ENCODE data around the gene HARS1. TPM values are rescaled to one million over a fixed set of nuclear protein-coding genes. Genes with fewer than 3 reads are reported as not detected.

HARS1 gene
- total and polyA plus RNA-seq, 2 donors (not counting 3 experiments of a cell fraction or from before 2014, with no cell fraction given), result 65.2 to 104 TPM

DNA sequence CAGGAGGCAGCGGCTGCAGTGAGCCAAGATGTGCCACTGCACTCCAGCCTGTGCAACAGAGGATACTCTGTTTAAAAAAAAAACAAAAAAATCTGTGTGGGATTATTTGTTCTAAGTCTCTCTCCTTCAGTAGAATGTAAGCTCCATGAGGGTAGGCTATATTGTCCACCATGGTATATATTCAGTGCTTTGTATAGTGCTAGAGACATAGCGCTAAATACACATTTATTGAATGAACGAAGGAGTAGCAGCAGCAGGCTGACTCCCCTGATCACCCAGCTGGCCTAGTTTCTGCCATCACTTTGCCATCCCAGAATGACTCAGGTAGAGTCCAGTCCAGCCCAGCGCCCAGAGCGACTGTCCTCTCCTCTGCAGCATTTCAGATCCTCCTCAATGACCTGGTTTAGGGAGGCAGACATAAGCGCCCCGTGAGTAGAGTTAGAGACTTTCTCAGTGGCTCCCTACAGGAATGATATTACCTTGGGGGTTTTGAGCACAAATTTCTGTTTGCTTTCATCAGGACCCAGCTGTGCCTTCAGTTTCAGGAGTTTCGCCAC is 716 bp downstream of the HARS1 start:
- no peak for FAIRE-seq
- peak overlapping the region; percentile 96 for H3K9ac ChIP-seq (replicated peaks; ENCODE audit: extremely low read depth, insufficient read depth, low read length)
- peak overlapping the region; percentile 80 to 90 (median 82) for H3K4me3 ChIP-seq (replicated peaks in 1 of 3; ENCODE audit: insufficient read depth in 1 of 3, low read depth in 1 of 3, low read length in 3 of 3)
- dilution Hi-C loops (cut with MboI; ENCODE audit: extremely low pct_ligation_motif_present, low sequenced_read_pairs), result no loop called here
- TSS peak; percentile 40 for BruUV-seq (replicated peaks)
- H3K27me3 ChIP-seq (ENCODE audit: control insufficient read depth in 2 of 2, insufficient read depth in 2 of 2, low read length in 2 of 2), result no peaks in the 10 kb centered on the region
- no peaks in the 10 kb centered on the region for H3K9me1 ChIP-seq (replicated peaks; ENCODE audit: control insufficient read depth, extremely low read depth, insufficient read depth, low read length)
- H4K20me1 ChIP-seq (replicated peaks; ENCODE audit: control insufficient read depth, extremely low read depth, insufficient read depth, low read length), result no peaks in the 10 kb centered on the region
- DNase-seq (ENCODE audit: low read depth, low spot score), result no peak
- intact Hi-C loops (cut with micrococcal nuclease), result loop anchor here (1.0 kb wide), 1 partner anchor 19 kb away; no protein-coding TSS in a partner anchor
- no peak for TF ChIP-seq GATA2 (IDR thresholded peaks at IDR 0.05; ENCODE audit: insufficient read depth, insufficient read length, low read depth, low read length)
- TF ChIP-seq JUN (IDR thresholded peaks at IDR 0.05; ENCODE audit: borderline replicate concordance, insufficient read depth, insufficient read length, low read depth), result no peak
- TF ChIP-seq EZH2 (IDR thresholded peaks at IDR 0.05; ENCODE audit: borderline replicate concordance, low read depth, low read length, severe bottlenecking), result no peak
- no peak for TF ChIP-seq FOS (IDR thresholded peaks at IDR 0.05; ENCODE audit: borderline replicate concordance, insufficient read depth, low read length)
- TF ChIP-seq MYC (IDR thresholded peaks at IDR 0.05; ENCODE audit: low read depth, low read length), result no peak
- TF ChIP-seq POLR2A (IDR thresholded peaks at IDR 0.05; ENCODE audit: low read depth, low read length), result no peak
- TF ChIP-seq, protein P1, sequence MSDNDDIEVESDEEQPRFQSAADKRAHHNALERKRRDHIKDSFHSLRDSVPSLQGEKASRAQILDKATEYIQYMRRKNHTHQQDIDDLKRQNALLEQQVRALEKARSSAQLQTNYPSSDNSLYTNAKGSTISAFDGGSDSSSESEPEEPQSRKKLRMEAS (IDR thresholded peaks at IDR 0.05; ENCODE audit: insufficient read depth, insufficient read length), result no peak
- TF ChIP-seq, protein P2, sequence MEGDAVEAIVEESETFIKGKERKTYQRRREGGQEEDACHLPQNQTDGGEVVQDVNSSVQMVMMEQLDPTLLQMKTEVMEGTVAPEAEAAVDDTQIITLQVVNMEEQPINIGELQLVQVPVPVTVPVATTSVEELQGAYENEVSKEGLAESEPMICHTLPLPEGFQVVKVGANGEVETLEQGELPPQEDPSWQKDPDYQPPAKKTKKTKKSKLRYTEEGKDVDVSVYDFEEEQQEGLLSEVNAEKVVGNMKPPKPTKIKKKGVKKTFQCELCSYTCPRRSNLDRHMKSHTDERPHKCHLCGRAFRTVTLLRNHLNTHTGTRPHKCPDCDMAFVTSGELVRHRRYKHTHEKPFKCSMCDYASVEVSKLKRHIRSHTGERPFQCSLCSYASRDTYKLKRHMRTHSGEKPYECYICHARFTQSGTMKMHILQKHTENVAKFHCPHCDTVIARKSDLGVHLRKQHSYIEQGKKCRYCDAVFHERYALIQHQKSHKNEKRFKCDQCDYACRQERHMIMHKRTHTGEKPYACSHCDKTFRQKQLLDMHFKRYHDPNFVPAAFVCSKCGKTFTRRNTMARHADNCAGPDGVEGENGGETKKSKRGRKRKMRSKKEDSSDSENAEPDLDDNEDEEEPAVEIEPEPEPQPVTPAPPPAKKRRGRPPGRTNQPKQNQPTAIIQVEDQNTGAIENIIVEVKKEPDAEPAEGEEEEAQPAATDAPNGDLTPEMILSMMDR (IDR thresholded peaks at IDR 0.05; ENCODE audit: extremely low read depth in 1 of 2, insufficient read depth in 1 of 2, low read depth in 1 of 2, low read length in 2 of 2), result no peak
- TF ChIP-seq POLR2AphosphoS5 (IDR thresholded peaks at IDR 0.05; ENCODE audit: insufficient read depth, low read depth, low read length), result no peak
- peak overlapping the region; percentile 60 for H2AFZ ChIP-seq (ENCODE audit: low read depth, low read length)
- ChIA-PET CTCF (interaction anchor here (0.9 to 1.5 kb wide), 10 partner anchors 8 to 318 kb away, joined by 3 to 9 read pairs (median 3); partner anchors contain the start of genes EIF4EBP3, IK, NDUFA2 and ZMAT2), POLR2A (interaction anchor here (0.9 to 1.8 kb wide), 4 partner anchors 10 to 125 kb away, joined by 3 to 9 read pairs (median 4); partner anchors contain the start of gene ZMAT2)
- H3K4me1 ChIP-seq (ENCODE audit: control insufficient read depth, extremely low read depth, insufficient read depth, low read length), result peaks cover 13% of the 10 kb centered on the region
- H3K27ac ChIP-seq (ENCODE audit: insufficient read depth, low read depth, low read length), result peak overlapping the region; percentile 1
- H3K79me2 ChIP-seq (ENCODE audit: control insufficient read depth, insufficient read depth, low read length), result peaks cover 41% of the 10 kb centered on the region
- no peaks in the 10 kb centered on the region for H3K9me3 ChIP-seq (replicated peaks; ENCODE audit: control insufficient read depth, insufficient read depth, low read length)
- peak overlapping the region; percentile 78 for H3K4me2 ChIP-seq (ENCODE audit: insufficient read depth, low read length)
- H3K36me3 ChIP-seq (ENCODE audit: control insufficient read depth in 2 of 2, extremely low read depth in 1 of 2, insufficient read depth in 2 of 2, low read length in 2 of 2), result peaks cover 13 to 16% of the 10 kb centered on the region in 2 experiments
